ENCODE data around the gene GRIP1. TPM values are rescaled to one million over a fixed set of nuclear protein-coding genes. Genes with fewer than 3 reads are reported as not detected.

The GRIP1 gene
- total and polyA plus RNA-seq, 10 of the 15 experiments (the other 5 are each of a cell fraction or from before 2014, with no cell fraction given): 0.05 to 0.85 (median 0.50) TPM; not detected in 7

DNA sequence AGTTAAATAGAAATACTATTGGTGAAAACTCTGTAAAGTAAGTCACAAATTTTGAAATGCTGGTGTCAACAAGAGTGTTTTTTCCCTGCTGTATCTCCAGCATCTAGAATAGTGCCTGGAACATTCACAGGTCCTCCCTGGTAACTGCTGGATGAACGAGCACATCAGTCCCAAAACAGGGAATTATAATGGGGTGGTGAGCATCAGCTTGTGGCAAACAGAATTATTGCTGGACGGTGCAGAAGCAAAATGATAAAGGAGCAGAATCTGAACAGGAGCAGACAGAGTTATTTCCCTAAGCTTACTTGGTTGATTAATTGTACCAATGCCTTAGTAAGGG lies 129.9 kb downstream of the GRIP1 start (continued):
- TF ChIP-seq, protein P1, sequence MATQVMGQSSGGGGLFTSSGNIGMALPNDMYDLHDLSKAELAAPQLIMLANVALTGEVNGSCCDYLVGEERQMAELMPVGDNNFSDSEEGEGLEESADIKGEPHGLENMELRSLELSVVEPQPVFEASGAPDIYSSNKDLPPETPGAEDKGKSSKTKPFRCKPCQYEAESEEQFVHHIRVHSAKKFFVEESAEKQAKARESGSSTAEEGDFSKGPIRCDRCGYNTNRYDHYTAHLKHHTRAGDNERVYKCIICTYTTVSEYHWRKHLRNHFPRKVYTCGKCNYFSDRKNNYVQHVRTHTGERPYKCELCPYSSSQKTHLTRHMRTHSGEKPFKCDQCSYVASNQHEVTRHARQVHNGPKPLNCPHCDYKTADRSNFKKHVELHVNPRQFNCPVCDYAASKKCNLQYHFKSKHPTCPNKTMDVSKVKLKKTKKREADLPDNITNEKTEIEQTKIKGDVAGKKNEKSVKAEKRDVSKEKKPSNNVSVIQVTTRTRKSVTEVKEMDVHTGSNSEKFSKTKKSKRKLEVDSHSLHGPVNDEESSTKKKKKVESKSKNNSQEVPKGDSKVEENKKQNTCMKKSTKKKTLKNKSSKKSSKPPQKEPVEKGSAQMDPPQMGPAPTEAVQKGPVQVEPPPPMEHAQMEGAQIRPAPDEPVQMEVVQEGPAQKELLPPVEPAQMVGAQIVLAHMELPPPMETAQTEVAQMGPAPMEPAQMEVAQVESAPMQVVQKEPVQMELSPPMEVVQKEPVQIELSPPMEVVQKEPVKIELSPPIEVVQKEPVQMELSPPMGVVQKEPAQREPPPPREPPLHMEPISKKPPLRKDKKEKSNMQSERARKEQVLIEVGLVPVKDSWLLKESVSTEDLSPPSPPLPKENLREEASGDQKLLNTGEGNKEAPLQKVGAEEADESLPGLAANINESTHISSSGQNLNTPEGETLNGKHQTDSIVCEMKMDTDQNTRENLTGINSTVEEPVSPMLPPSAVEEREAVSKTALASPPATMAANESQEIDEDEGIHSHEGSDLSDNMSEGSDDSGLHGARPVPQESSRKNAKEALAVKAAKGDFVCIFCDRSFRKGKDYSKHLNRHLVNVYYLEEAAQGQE (IDR thresholded peaks at IDR 0.05; ENCODE audit: low read depth, low read length): no peak
- TF ChIP-seq MTA3 (IDR thresholded peaks at IDR 0.05; ENCODE audit: borderline replicate concordance, low read length) (no peak), NFXL1 (IDR thresholded peaks at IDR 0.05; ENCODE audit: borderline replicate concordance) (no peak), ZNF274 (IDR thresholded peaks at IDR 0.05; ENCODE audit: insufficient read depth, insufficient read length) (no peak)

DNA sequence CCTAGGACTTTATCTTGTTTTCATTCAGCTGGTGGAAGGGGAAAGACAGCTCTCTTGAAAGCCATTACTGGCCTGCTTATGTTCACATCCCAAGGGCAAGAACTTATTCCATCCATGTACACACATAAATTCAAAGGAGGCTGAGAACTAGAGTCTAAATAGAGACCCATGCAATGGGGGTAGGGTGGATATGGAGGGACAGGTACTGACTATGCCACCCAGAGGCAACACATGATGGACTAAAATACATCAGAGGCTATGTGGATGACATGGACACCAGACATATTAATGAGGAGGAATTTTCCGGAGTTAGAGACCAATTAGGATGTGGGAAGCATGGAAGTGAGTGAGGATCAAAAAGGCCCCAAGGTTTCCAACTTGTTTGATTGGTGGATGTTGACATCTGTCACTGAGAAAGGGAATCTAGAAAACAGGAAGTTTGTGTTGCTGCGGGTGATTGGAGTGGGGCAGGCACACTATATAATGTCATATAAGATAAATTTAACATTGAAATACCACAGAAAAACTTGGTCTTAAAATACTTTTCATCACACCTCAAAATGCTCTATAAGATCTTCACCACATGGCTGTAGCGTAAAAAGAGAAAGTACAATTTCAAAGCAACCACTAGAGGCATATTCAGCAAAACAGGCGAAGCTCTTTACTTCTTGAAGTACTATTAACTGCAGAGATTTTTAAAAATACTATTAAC lies 130.4 kb downstream of the GRIP1 start:
- Histone ChIP-seq H3K79me2 (ENCODE audit: control insufficient read depth, insufficient read depth, low read length) (no peaks in the 10 kb centered on the region), H3K9ac (ENCODE audit: control insufficient read depth, insufficient read depth, low read length) (no peak overlapping the region), H3K27me3 (replicated peaks in 1 of 2; ENCODE audit: control insufficient read depth in 2 of 2, insufficient read depth in 2 of 2, low read length in 1 of 2) (no peaks in the 10 kb centered on the region), H2AFZ (ENCODE audit: control insufficient read depth, low read depth, low read length) (peak overlapping the region; percentile 37; the same call in 1 of the 2 replicates), H4K20me1 (ENCODE audit: control insufficient read depth, insufficient read depth) (no peaks in the 10 kb centered on the region), H3K4me2 (ENCODE audit: control insufficient read depth, insufficient read depth) (no peak overlapping the region), H3K4me1 (ENCODE audit: control insufficient read depth, insufficient read depth, low read length) (no peaks in the 10 kb centered on the region), H3K27ac (ENCODE audit: control insufficient read depth, insufficient read depth) (no peak overlapping the region), H3K9me3 (replicated peaks; ENCODE audit: control insufficient read depth, insufficient read depth, low read length) (no peaks in the 10 kb centered on the region), H3K4me3 (no peak overlapping the region), H3K36me3 (ENCODE audit: control insufficient read depth in 2 of 2, insufficient read depth in 2 of 2, low read length in 1 of 2) (no peaks in the 10 kb centered on the region)
- RAD21 ChIA-PET (ENCODE audit: unreplicated experiment): interaction anchor here (0.7 kb wide), 1 partner anchor 144 kb away, joined by 3 read pairs; no protein-coding TSS in a partner anchor
- BruUV-seq (replicated peaks): no TSS peak
- POLR2A ChIA-PET: no interaction called here
- SMC1A ChIA-PET (ENCODE audit: uncharacterized antibody, unreplicated experiment): interaction anchor here (0.9 kb wide), 1 partner anchor 11 kb away, joined by 4 read pairs; no protein-coding TSS in a partner anchor
- in situ Hi-C loops (cut with MboI): no loop called here
- ATAC-seq: peak; percentile 64
- FAIRE-seq: peak; percentile 54
- intact Hi-C loops (cut with micrococcal nuclease; ENCODE audit: unreplicated experiment): no loop called here
- no peak for DNase-seq (ENCODE audit: low read depth, low spot score)
- CTCF ChIA-PET: no interaction called here
- 33% methylated on average over 4 of the region's 4 CpGs for WGBS (ENCODE audit: insufficient coverage, insufficient replicate concordance, low lambda C conversion rate, missing lambda C conversion rate)
- TF ChIP-seq POLR2AphosphoS5 (IDR thresholded peaks at IDR 0.05; ENCODE audit: low read length) (no peak), RAD21 (IDR thresholded peaks at IDR 0.05; ENCODE audit: insufficient read depth, low read depth, low read length) (peak; percentile 39), GABPA (IDR thresholded peaks at IDR 0.05; ENCODE audit: low read depth) (0 out of 2 replicates have a peak, but pooled peaks have one; percentile 1)
- TF ChIP-seq, protein P2, sequence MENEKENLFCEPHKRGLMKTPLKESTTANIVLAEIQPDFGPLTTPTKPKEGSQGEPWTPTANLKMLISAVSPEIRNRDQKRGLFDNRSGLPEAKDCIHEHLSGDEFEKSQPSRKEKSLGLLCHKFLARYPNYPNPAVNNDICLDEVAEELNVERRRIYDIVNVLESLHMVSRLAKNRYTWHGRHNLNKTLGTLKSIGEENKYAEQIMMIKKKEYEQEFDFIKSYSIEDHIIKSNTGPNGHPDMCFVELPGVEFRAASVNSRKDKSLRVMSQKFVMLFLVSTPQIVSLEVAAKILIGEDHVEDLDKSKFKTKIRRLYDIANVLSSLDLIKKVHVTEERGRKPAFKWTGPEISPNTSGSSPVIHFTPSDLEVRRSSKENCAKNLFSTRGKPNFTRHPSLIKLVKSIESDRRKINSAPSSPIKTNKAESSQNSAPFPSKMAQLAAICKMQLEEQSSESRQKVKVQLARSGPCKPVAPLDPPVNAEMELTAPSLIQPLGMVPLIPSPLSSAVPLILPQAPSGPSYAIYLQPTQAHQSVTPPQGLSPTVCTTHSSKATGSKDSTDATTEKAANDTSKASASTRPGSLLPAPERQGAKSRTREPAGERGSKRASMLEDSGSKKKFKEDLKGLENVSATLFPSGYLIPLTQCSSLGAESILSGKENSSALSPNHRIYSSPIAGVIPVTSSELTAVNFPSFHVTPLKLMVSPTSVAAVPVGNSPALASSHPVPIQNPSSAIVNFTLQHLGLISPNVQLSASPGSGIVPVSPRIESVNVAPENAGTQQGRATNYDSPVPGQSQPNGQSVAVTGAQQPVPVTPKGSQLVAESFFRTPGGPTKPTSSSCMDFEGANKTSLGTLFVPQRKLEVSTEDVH (IDR thresholded peaks at IDR 0.05; ENCODE audit: low read depth, partially characterized antibody): no peak
- TF ChIP-seq, protein P3, sequence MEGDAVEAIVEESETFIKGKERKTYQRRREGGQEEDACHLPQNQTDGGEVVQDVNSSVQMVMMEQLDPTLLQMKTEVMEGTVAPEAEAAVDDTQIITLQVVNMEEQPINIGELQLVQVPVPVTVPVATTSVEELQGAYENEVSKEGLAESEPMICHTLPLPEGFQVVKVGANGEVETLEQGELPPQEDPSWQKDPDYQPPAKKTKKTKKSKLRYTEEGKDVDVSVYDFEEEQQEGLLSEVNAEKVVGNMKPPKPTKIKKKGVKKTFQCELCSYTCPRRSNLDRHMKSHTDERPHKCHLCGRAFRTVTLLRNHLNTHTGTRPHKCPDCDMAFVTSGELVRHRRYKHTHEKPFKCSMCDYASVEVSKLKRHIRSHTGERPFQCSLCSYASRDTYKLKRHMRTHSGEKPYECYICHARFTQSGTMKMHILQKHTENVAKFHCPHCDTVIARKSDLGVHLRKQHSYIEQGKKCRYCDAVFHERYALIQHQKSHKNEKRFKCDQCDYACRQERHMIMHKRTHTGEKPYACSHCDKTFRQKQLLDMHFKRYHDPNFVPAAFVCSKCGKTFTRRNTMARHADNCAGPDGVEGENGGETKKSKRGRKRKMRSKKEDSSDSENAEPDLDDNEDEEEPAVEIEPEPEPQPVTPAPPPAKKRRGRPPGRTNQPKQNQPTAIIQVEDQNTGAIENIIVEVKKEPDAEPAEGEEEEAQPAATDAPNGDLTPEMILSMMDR (IDR thresholded peaks at IDR 0.05 in 2 of 3, conservative IDR thresholded peaks at IDR 0.05 in 1 of 3; ENCODE audit: control insufficient read depth in 2 of 3, extremely low read depth in 1 of 3, insufficient read depth in 1 of 3, low read depth in 3 of 3, low read length in 3 of 3): peak in 2 of 3 experiments; percentile 22 to 48; a peak in 2 of 6 replicates

All from GM12878 (cell line).